Parathyroid adenoma (tissue), 2 donors: Measurements from ENCODE around the gene DHRSX.
"Not testable (repeated sequence)": the region's sequence is repeated elsewhere in the genome, so short reads cannot be mapped to it uniquely, and the experiment has no call there.

Experiments
- H2AFZ ChIP-seq: fragments of 300-600 bp; sonication (generic); one replicate; pipeline ENCODE4 v1.7.0; 2017; ENCODE audit warnings: antibody characterized with exemption, mild to moderate bottlenecking
- H3K27ac ChIP-seq: fragments of 300-600 bp; sonication (generic); one replicate; pipeline ENCODE4 v1.7.0; 2017
- H3K27me3 ChIP-seq: fragments of 300-600 bp; sonication (generic); one replicate; pipeline ENCODE4 v1.7.0; 2017; ENCODE audit warnings: low read length; ENCODE audit not compliant: control insufficient read depth, insufficient read depth
- H3K36me3 ChIP-seq: fragments of 300-600 bp; sonication (generic); one replicate; pipeline ENCODE4 v1.7.0; 2017; ENCODE audit warnings: low read length; ENCODE audit not compliant: control insufficient read depth, insufficient read depth
- H3K4me1 ChIP-seq: fragments of 300-600 bp; sonication (generic); one replicate; pipeline ENCODE4 v1.7.0; 2017; ENCODE audit warnings: control low read depth
- H3K4me2 ChIP-seq: fragments of 300-600 bp; sonication (generic); one replicate; pipeline ENCODE4 v1.7.0; 2017; ENCODE audit warnings: low read length
- H3K4me3 ChIP-seq: fragments of 300-600 bp; sonication (generic); one replicate; pipeline ENCODE4 v1.7.0; 2017; ENCODE audit warnings: low read depth, low read length
- H3K79me2 ChIP-seq: fragments of 300-600 bp; sonication (generic); one replicate; pipeline ENCODE4 v1.7.0; 2017; ENCODE audit warnings: control low read depth
- H3K9ac ChIP-seq: fragments of 300-600 bp; sonication (generic); one replicate; pipeline ENCODE4 v1.7.0; 2017; ENCODE audit warnings: mild to moderate bottlenecking
- H3K9me3 ChIP-seq: fragments of 300-600 bp; sonication (generic); one replicate; pipeline ENCODE4 v1.7.0; 2017; ENCODE audit warnings: low read length; ENCODE audit not compliant: control insufficient read depth
- TF ChIP-seq, protein P1 (sequence below): fragments of 300-600 bp; sonication (generic); IDR thresholded peaks from one replicate; pipeline ENCODE4 v1.7.0; 2017; ENCODE audit warnings: antibody characterized with exemption, mild to moderate bottlenecking
- donor health status: primary hyperparathyroidism.

Gene DHRSX

GRCh38 chrX:2466876-2467656 lies 33.7 kb downstream of the DHRSX start:
- Histone ChIP-seq H3K4me1 (no peaks in the 10 kb centered on the region), H3K79me2 (peaks cover 16% of the 10 kb centered on the region), H2AFZ (no peak overlapping the region), H3K9me3 (no peaks in the 10 kb centered on the region), H3K27me3 (no peaks in the 10 kb centered on the region), H3K27ac (no peak overlapping the region), H3K4me3 (no peak overlapping the region), H3K9ac (no peak overlapping the region), H3K4me2 (no peak overlapping the region), H3K36me3 (no peaks in the 10 kb centered on the region)
- TF ChIP-seq, protein P1, sequence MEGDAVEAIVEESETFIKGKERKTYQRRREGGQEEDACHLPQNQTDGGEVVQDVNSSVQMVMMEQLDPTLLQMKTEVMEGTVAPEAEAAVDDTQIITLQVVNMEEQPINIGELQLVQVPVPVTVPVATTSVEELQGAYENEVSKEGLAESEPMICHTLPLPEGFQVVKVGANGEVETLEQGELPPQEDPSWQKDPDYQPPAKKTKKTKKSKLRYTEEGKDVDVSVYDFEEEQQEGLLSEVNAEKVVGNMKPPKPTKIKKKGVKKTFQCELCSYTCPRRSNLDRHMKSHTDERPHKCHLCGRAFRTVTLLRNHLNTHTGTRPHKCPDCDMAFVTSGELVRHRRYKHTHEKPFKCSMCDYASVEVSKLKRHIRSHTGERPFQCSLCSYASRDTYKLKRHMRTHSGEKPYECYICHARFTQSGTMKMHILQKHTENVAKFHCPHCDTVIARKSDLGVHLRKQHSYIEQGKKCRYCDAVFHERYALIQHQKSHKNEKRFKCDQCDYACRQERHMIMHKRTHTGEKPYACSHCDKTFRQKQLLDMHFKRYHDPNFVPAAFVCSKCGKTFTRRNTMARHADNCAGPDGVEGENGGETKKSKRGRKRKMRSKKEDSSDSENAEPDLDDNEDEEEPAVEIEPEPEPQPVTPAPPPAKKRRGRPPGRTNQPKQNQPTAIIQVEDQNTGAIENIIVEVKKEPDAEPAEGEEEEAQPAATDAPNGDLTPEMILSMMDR: no peak

GRCh38 chrX:2464677-2465166 lies 36.1 kb downstream of the DHRSX start:
- no peak overlapping the region for H3K27ac ChIP-seq
- no peaks in the 10 kb centered on the region for H3K9me3 ChIP-seq
- no peaks in the 10 kb centered on the region for H3K27me3 ChIP-seq
- TF ChIP-seq, protein P1: no peak
- peaks cover 14% of the 10 kb centered on the region for H3K79me2 ChIP-seq
- H3K4me3 ChIP-seq: no peak overlapping the region
- no peak overlapping the region for H3K9ac ChIP-seq
- no peaks in the 10 kb centered on the region for H3K36me3 ChIP-seq
- H3K4me2 ChIP-seq: no peak overlapping the region
- H3K4me1 ChIP-seq: no peaks in the 10 kb centered on the region
- H2AFZ ChIP-seq: no peak overlapping the region

DNA sequence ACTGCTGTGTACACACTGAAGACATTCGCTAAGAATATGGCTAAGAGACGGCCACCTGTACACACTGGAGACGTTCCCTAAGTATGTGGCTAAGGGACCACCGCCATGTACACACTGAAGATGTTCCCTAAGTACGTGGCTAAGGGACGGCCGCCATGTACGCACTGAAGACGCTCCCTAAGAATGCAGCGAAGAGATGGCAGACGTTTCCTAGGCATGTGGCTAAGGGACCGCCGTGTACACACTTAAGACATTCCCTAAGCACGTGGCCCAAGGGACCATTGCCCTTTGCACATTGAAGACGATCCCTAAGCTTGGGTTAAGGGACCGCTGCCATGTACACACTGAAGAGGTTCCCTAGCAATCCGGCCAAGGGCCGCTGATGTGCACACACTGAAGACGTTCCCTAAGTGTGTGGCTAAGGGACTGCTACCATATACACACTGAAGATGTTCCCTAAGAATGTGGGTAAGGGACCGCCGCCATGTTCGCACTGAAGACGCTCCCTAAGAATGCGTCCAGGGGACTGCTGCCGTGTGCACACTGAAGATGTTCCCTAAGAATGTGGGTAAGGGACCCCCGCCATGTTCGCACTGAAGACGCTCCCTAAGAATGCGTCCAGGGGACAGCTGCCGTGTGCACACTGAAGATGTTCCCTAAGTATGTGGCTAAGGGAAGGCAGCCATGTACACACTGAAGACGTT lies 36.7 kb downstream of the DHRSX start:
- Histone ChIP-seq H3K27ac (no peak overlapping the region), H3K27me3 (no peaks in the 10 kb centered on the region), H3K4me1 (no peaks in the 10 kb centered on the region), H2AFZ (no peak overlapping the region), H3K9me3 (no peaks in the 10 kb centered on the region), H3K79me2 (peaks cover 8% of the 10 kb centered on the region), H3K9ac (no peak overlapping the region), H3K4me2 (no peak overlapping the region), H3K36me3 (no peaks in the 10 kb centered on the region), H3K4me3 (no peak overlapping the region)
- TF ChIP-seq, protein P1: no peak

DNA sequence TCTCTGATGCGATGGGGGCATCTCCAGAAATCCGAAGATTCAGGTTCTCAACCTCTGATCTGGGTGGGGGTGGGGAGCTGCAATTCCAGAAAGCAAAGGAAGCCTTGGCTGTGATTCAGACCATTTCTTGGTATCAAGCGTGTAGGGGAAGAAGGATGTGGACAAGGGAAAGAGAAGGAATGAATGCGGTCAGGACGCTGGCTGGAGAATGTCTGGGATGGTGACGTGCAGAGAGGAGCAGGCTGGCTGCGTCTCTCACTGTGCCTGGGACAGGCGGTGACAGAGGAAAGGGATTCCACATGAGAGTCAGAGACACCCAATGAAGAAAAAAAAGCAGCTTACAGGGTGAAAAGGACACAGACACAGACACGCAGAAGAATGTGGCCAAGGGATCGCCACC lies 37.3 kb downstream of the DHRSX start:
- not testable (repeated sequence) for H3K36me3 ChIP-seq, H3K79me2 ChIP-seq, H3K4me3 ChIP-seq, H3K27me3 ChIP-seq, H3K4me2 ChIP-seq, H3K9me3 ChIP-seq, H3K27ac ChIP-seq, H2AFZ ChIP-seq, H3K4me1 ChIP-seq, H3K9ac ChIP-seq

- Histone ChIP-seq H3K9ac (no peak overlapping the region), H3K79me2 (peaks cover 7% of the 10 kb centered on the region), H3K4me2 (no peak overlapping the region), H3K4me1 (no peaks in the 10 kb centered on the region), H2AFZ (no peak overlapping the region), H3K27ac (no peak overlapping the region), H3K4me3 (no peak overlapping the region), H3K9me3 (no peaks in the 10 kb centered on the region), H3K27me3 (no peaks in the 10 kb centered on the region), H3K36me3 (no peaks in the 10 kb centered on the region)
- TF ChIP-seq, protein P1: no peak
Observed at GRCh38 chrX:2462780-2463179, 38.0 kb downstream of the DHRSX start.
